SK-N-SH (cell line): Measurements from ENCODE around the gene AKT1. TPM values are rescaled to one million over a fixed set of nuclear protein-coding genes. Genes with fewer than 3 reads are reported as not detected.

Experiments used
- CTCF ChIA-PET: fragments of 300-600, 350-600 bp; formaldehyde crosslinking; extraction: SDS; loops from one replicate; lab custom pipeline; 2021; lab: Yijun Ruan, JAX
- POLR2A ChIA-PET: fragments of 350-600 bp; sonication (Branson Sonifier 250); formaldehyde crosslinking; extraction: SDS; loops from one replicate; lab custom pipeline; 2020; ENCODE audit warnings: antibody characterized with exemption, inconsistent platforms; lab: Yijun Ruan, JAX
- DNase-seq: peaks from one replicate; pipeline ENCODE4 v3.0.0; 2012
- H2AFZ ChIP-seq: fragments of 200-600 bp; sonication (generic); 2 replicates; pipeline ENCODE4 v1.8.1; 2016; ENCODE audit warnings: antibody characterized with exemption, mild to moderate bottlenecking, low read depth
- H3F3A ChIP-seq: fragments of 200-600 bp; sonication (generic); replicated peaks from 2 replicates; pipeline ENCODE3; 2016; ENCODE audit warnings: antibody characterized with exemption, mild to moderate bottlenecking; ENCODE audit not compliant: insufficient read depth
- H3K27ac ChIP-seq, 2 experiments: fragments of 200-500 bp in 1 of 2; fragments of 200-600 bp in 1 of 2; sonication (Bioruptor generic) in 1 of 2; sonication (generic), shearing (Covaris generic) in 1 of 2; 2 replicates each; pipeline versions ENCODE4 v1.5.1 to v1.6.1; 2014 to 2016; ENCODE audit warnings: low read depth in 2 of 2, inconsistent platforms in 1 of 2, low read length in 1 of 2, mild to moderate bottlenecking in 1 of 2, mixed read lengths in 1 of 2
- H3K27me3 ChIP-seq: fragments of 200-600 bp; sonication (generic), shearing (Covaris generic); 2 replicates; pipeline ENCODE4 v1.6.1; 2016; ENCODE audit warnings: mixed run types; ENCODE audit not compliant: insufficient read depth
- H3K36me3 ChIP-seq, 2 experiments: fragments of 200-500 bp in 1 of 2; fragments of 200-600 bp in 1 of 2; sonication (Bioruptor generic) in 1 of 2; sonication (generic) in 1 of 2; replicated peaks in 1 of 2; 2 replicates each; pipeline versions ENCODE3 to v1.5.1; 2014 to 2016; ENCODE audit warnings: low read length in 1 of 2, mild to moderate bottlenecking in 1 of 2; ENCODE audit not compliant: insufficient read depth in 2 of 2, control insufficient read depth in 1 of 2
- H3K4me1 ChIP-seq, 2 experiments: fragments of 200-500 bp in 1 of 2; fragments of 200-600 bp in 1 of 2; sonication (Bioruptor generic) in 1 of 2; sonication (generic), shearing (Covaris generic) in 1 of 2; 2 replicates each; pipeline versions ENCODE4 v1.5.1 to v1.6.1; 2014 to 2016; ENCODE audit warnings: low read depth in 1 of 2, low read length in 1 of 2, mixed run types in 1 of 2; ENCODE audit not compliant: insufficient read depth in 2 of 2, control insufficient read depth in 1 of 2
- H3K4me2 ChIP-seq: fragments of 200-600 bp; sonication (generic), shearing (Covaris generic); 2 replicates; pipeline ENCODE4 v1.6.1; 2017; ENCODE audit warnings: mixed run types
- H3K4me3 ChIP-seq, 2 experiments: fragments of 200-500 bp in 1 of 2; fragments of 200-600 bp in 1 of 2; sonication (Bioruptor generic) in 1 of 2; sonication (generic), shearing (Covaris generic) in 1 of 2; 2 replicates each; pipeline versions ENCODE4 v1.5.1 to v1.8.1; 2014 to 2016; ENCODE audit warnings: low read depth in 2 of 2, inconsistent platforms in 1 of 2, low read length in 1 of 2, mild to moderate bottlenecking in 1 of 2, mixed read lengths in 1 of 2, moderate library complexity in 1 of 2
- H3K79me2 ChIP-seq: fragments of 200-600 bp; sonication (generic); 2 replicates; pipeline ENCODE4 v1.8.1; 2017; ENCODE audit warnings: mild to moderate bottlenecking; ENCODE audit not compliant: insufficient read depth
- H3K9ac ChIP-seq: fragments of 200-600 bp; sonication (generic); 2 replicates; pipeline ENCODE4 v1.6.1; 2017; ENCODE audit warnings: mixed run types
- H3K9me2 ChIP-seq: fragments of 200-600 bp; sonication (generic); 2 replicates; pipeline ENCODE4 v1.6.1; 2017; ENCODE audit warnings: mixed run types
- H3K9me3 ChIP-seq: fragments of 200-600 bp; sonication (generic); 2 replicates; pipeline ENCODE4 v1.6.1; 2017; ENCODE audit warnings: mixed run types, mild to moderate bottlenecking, moderate library complexity
- H4K20me1 ChIP-seq: fragments of 200-600 bp; sonication (generic); 2 replicates; pipeline ENCODE4 v1.6.1; 2017; ENCODE audit warnings: mild to moderate bottlenecking, mixed run types; ENCODE audit not compliant: insufficient read depth
- FOSL2 ChIP-seq: IDR thresholded peaks from 2 replicates; pipeline ENCODE4 v1.4.0; 2012; ENCODE audit warnings: low read depth, mild to moderate bottlenecking, moderate library complexity, borderline replicate concordance
- FOXM1 ChIP-seq: IDR thresholded peaks from 2 replicates; pipeline ENCODE4 v1.4.0; 2012; ENCODE audit warnings: low read depth, mild to moderate bottlenecking
- MEF2A ChIP-seq: IDR thresholded peaks from 2 replicates; pipeline ENCODE4 v1.4.0; 2012; ENCODE audit warnings: low read depth, borderline replicate concordance
- MXI1 ChIP-seq: IDR thresholded peaks from 2 replicates; pipeline ENCODE4 v1.6.1; 2012; ENCODE audit warnings: mild to moderate bottlenecking, low read depth, low read length, improper control_type of control experiment
- TEAD4 ChIP-seq: IDR thresholded peaks from 2 replicates; pipeline ENCODE4 v1.4.0; 2012; ENCODE audit warnings: mild to moderate bottlenecking, borderline replicate concordance; ENCODE audit not compliant: insufficient read depth
- YY1 ChIP-seq: IDR thresholded peaks from 2 replicates; pipeline ENCODE4 v1.4.0; 2012; ENCODE audit warnings: low read depth, mild to moderate bottlenecking
- WGBS: methylation state at CpG from one replicate; pipeline ENCODE4 v1.1.6; 2017; ENCODE audit warnings: low lambda C conversion rate; 5-methylcytosine and 5-hydroxymethylcytosine counted together
- polyA plus RNA-seq, 3 experiments: library from polyadenylated mRNA; depleted of rRNA; stranded (reverse); fragments of >200 nt; gene quantifications; 2 replicates each; pipeline ENCODE4 v1.2.3, GENCODE V29; 2012
- TF ChIP-seq, protein P1 (sequence below): fragments of 200-600 bp; sonication (generic); IDR thresholded peaks from 2 replicates; pipeline ENCODE4 v1.6.1; 2017; ENCODE audit warnings: antibody characterized with exemption, mild to moderate bottlenecking, moderate library complexity

AKT1 gene
- polyA plus RNA-seq, 1 of the 3 experiments (the other 2 are of a cell fraction): 198 TPM

DNA sequence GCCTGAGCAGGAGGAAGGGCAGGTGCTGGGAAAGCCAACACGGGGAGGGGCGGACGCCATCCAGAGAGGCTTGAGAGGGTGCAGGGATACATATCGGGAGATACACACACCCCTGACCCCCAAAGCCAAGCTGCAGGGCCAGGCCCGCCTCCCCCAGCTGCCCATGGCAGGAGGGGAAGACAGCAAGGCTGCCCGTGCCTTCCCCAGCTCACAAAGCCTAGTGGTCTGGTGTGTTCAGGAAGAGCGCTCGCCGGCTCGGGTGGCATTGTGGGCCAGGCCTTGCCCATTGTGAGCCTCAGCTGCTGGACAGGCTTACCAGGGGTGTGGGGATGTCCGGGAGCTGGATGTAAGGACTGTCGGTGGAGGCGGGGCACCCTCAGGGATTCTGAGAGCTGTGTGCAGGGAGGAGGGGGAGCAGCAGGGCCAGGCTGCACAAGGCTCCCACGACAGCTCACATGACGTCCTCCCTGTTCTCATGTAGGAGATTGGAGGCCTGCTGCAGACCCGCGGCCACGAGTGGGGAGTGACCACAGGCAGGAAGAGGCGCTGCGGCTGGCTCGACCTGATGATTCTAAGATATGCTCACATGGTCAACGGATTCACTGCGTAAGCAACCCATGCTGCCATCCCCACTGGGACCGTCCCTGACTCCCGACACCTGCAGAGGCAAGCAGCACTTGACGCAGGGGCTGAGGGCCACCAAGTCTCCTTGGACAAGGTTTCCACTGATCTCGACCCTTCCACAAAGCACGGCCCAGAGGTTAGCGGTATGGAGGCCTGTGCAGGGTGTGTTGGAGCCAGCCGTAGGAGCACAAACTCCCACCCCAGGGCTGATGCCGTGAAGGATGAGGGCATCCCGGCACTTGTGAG, 52.7 kb downstream of the AKT1 start:
- H2AFZ ChIP-seq: no peak overlapping the region

DNA sequence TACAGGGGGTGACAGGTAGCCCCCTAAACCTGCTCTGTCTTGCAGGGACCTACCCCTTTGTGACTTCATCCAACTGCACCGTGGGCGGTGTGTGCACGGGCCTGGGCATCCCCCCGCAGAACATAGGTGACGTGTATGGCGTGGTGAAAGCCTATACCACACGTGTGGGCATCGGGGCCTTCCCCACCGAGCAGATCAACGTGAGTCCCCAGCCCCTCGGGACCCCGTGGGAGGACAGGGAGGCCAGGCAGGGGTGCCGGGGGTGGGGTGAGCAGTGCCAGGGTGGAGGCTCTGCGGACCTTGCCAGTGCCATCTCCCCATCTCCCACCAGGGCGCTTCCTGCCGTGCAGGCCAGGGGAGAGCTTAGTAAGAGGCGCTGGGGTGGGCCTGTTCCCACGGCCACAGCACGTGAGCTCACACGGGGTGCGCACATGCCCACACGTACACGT, 53.7 kb downstream of the AKT1 start:
- Histone ChIP-seq H2AFZ (no peak overlapping the region), H3K9me2 (no peaks in the 10 kb centered on the region), H3K79me2 (no peaks in the 10 kb centered on the region), H3K27me3 (no peaks in the 10 kb centered on the region), H3K36me3 (peaks cover 0 to 5% of the 10 kb centered on the region in 2 experiments), H3K27ac (no peak overlapping the region), H3F3A (no peaks in the 10 kb centered on the region), H3K4me3 (no peak overlapping the region), H3K9ac (no peak overlapping the region), H3K9me3 (no peaks in the 10 kb centered on the region), H3K4me2 (no peak overlapping the region), H3K4me1 (no peaks in the 10 kb centered on the region; a peak in 1 of 4 replicates), H4K20me1 (no peaks in the 10 kb centered on the region)
- DNase-seq: no peak
- WGBS: 92% methylated on average over 13 of the region's 23 CpGs
- ChIA-PET POLR2A (interaction anchor here (0.6 kb wide), 1 partner anchor 9 kb away, joined by 3 read pairs; no protein-coding TSS in a partner anchor), CTCF (interaction anchor here (0.7 to 1.4 kb wide), 2 partner anchors 9 to 27 kb away, joined by 3 read pairs; no protein-coding TSS in a partner anchor)
- TF ChIP-seq YY1: no peak
- no peak for TF ChIP-seq MXI1
- no peak for TF ChIP-seq TEAD4
- TF ChIP-seq FOXM1: no peak
- TF ChIP-seq, protein P1, sequence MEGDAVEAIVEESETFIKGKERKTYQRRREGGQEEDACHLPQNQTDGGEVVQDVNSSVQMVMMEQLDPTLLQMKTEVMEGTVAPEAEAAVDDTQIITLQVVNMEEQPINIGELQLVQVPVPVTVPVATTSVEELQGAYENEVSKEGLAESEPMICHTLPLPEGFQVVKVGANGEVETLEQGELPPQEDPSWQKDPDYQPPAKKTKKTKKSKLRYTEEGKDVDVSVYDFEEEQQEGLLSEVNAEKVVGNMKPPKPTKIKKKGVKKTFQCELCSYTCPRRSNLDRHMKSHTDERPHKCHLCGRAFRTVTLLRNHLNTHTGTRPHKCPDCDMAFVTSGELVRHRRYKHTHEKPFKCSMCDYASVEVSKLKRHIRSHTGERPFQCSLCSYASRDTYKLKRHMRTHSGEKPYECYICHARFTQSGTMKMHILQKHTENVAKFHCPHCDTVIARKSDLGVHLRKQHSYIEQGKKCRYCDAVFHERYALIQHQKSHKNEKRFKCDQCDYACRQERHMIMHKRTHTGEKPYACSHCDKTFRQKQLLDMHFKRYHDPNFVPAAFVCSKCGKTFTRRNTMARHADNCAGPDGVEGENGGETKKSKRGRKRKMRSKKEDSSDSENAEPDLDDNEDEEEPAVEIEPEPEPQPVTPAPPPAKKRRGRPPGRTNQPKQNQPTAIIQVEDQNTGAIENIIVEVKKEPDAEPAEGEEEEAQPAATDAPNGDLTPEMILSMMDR: no peak
- no peak for TF ChIP-seq MEF2A
- TF ChIP-seq FOSL2: no peak

More for the DNA sequence above, 52.7 kb downstream of the AKT1 start:
- 94% methylated on average over 19 of the region's 32 CpGs for WGBS
- H3K79me2 ChIP-seq: no peaks in the 10 kb centered on the region
- H3K4me2 ChIP-seq: no peak overlapping the region
- no peak overlapping the region for H3K4me3 ChIP-seq
- POLR2A ChIA-PET: interaction anchor here (0.6 kb wide), 1 partner anchor 8 kb away, joined by 3 read pairs; no protein-coding TSS in a partner anchor
- no peaks in the 10 kb centered on the region for H4K20me1 ChIP-seq
- TF ChIP-seq YY1: no peak
- TF ChIP-seq, protein P1: no peak
- H3K27me3 ChIP-seq: no peaks in the 10 kb centered on the region
- DNase-seq: no peak
- no peaks in the 10 kb centered on the region for H3F3A ChIP-seq
- no peaks in the 10 kb centered on the region for H3K9me2 ChIP-seq
- no peaks in the 10 kb centered on the region; a peak in 1 of 4 replicates for H3K4me1 ChIP-seq
- no peak overlapping the region for H3K9ac ChIP-seq
- peaks cover 0 to 5% of the 10 kb centered on the region in 2 experiments for H3K36me3 ChIP-seq
- CTCF ChIA-PET: interaction anchor here (0.7 to 1.4 kb wide), 2 partner anchors 8 to 26 kb away, joined by 3 read pairs; no protein-coding TSS in a partner anchor
- H3K27ac ChIP-seq: no peak overlapping the region
- H3K9me3 ChIP-seq: no peaks in the 10 kb centered on the region
